NT2/D1 (cell line): ENCODE results near the gene IQGAP3.

Experiments
- DNase-seq: peaks from one replicate; pipeline ENCODE4 v3.0.0-alpha.2; 2011; ENCODE audit warnings: low read depth, low spot score
- H3K27me3 ChIP-seq: 2 replicates; pipeline ENCODE4 v1.6.0; 2011; ENCODE audit warnings: mild to moderate bottlenecking; ENCODE audit not compliant: insufficient read length, insufficient read depth
- H3K36me3 ChIP-seq: 2 replicates; pipeline ENCODE4 v1.6.1; 2011; ENCODE audit warnings: mild to moderate bottlenecking, low read length, mixed read lengths; ENCODE audit not compliant: insufficient read depth, insufficient read length
- H3K4me1 ChIP-seq: 2 replicates; pipeline ENCODE4 v1.5.1; 2011; ENCODE audit not compliant: insufficient read depth, insufficient read length
- H3K4me3 ChIP-seq: 2 replicates; pipeline ENCODE4 v1.5.1; 2011; ENCODE audit warnings: low read depth; ENCODE audit not compliant: insufficient read length
- H3K9ac ChIP-seq: 2 replicates; pipeline ENCODE4 v1.6.0; 2011; ENCODE audit warnings: low read depth; ENCODE audit not compliant: insufficient read length
- H3K9me3 ChIP-seq: 2 replicates; pipeline ENCODE4 v1.5.1; 2011; ENCODE audit warnings: mild to moderate bottlenecking, low read length; ENCODE audit not compliant: insufficient read depth
- SUZ12 ChIP-seq: IDR thresholded peaks from 2 replicates; pipeline ENCODE4 v1.6.1; 2011; ENCODE audit not compliant: insufficient read length, insufficient read depth; ENCODE audit errors: extremely low read depth
- YY1 ChIP-seq: IDR thresholded peaks from 2 replicates; pipeline ENCODE4 v1.6.1; 2011; ENCODE audit not compliant: insufficient read length, insufficient read depth
- ZNF274 ChIP-seq: IDR thresholded peaks from 2 replicates; pipeline ENCODE4 v1.6.1; 2011; ENCODE audit warnings: mild to moderate bottlenecking, low read depth, low read length

Gene IQGAP3

DNA sequence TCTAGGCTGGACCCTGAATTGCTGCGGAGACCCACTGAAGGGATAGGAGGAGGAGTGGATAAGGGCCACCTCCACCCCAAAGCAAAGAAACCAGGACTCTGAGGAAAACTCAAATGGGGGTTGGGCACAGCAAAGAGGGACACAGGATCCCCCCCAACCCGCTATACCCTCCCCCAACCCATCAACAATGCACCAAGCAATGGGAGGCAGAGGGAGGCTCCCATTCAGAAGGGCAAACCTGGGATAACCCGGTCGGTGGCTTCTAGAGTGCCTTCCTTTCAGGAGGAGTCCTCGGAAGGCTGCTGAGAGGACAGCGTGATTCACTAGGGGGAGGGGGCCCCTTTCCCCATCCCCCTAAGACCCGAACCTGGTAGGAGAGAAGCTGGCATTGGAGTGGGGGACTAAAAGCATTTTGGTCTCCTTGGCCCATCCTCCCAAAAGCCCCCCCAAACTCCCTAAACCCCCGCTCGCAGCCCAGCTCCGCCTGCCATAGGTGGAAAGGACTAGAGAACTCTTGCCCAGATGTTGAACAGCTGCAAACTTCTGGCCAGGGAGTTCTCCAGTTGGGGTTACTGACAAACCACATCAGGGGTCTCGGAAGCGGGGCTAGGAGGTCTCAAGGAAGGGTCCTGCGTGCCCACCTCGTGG is 73.0 kb downstream of the IQGAP3 start:
- Histone ChIP-seq H3K9ac (peak overlapping the region; percentile 73), H3K36me3 (peaks cover 12% of the 10 kb centered on the region), H3K27me3 (no peaks in the 10 kb centered on the region), H3K4me1 (peaks cover 34% of the 10 kb centered on the region), H3K4me3 (peak overlapping the region; percentile 89), H3K9me3 (peaks cover 11% of the 10 kb centered on the region; the same call in 1 of the 2 replicates)
- TF ChIP-seq YY1 (no peak), ZNF274 (no peak), SUZ12 (no peak)
- DNase-seq: no peak

DNA sequence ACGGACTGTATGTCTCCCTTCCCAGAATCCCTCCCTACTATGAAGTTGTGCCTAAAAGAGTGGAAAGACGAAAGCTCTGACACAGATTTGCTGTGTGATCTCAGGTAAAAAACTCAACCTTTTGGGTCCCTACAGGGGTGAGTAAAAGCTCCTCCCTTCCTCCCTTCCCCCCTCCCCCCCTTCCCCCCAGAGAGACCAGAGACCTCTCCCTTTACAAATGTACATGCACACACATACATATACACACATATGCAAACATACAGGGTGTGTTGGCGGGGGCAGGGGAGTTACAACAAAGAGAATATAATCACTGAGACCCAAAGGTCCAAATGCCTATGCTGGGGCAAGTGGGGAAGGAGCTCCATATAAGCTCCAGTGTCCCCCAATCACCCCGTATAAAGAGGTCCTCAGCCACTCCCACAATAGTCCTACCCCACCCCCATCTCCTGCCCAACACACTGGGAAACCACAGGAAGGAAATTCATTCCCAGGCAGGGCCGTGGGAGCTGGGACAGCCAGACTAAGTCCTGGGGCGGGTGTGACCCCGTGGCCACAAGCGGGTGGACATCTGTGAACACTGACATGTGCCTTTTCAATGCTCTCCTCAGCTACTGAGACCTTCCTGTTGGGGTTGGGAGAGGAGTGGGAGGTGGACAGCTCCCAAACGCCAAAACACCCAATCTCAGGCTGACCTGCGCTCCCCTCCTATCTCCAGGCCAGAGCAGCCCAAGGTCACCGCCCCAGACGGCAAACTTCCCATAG is 73.8 kb downstream of the IQGAP3 start:
- peak overlapping the region; percentile 89 for H3K4me3 ChIP-seq
- no peak for TF ChIP-seq ZNF274
- TF ChIP-seq YY1: no peak
- TF ChIP-seq SUZ12: no peak
- H3K9ac ChIP-seq: peak overlapping the region; percentile 71
- peaks cover 12% of the 10 kb centered on the region for H3K36me3 ChIP-seq
- H3K9me3 ChIP-seq: peaks cover 11% of the 10 kb centered on the region; the same call in 1 of the 2 replicates
- H3K4me1 ChIP-seq: peaks cover 32% of the 10 kb centered on the region
- no peaks in the 10 kb centered on the region for H3K27me3 ChIP-seq
- DNase-seq: no peak

DNA sequence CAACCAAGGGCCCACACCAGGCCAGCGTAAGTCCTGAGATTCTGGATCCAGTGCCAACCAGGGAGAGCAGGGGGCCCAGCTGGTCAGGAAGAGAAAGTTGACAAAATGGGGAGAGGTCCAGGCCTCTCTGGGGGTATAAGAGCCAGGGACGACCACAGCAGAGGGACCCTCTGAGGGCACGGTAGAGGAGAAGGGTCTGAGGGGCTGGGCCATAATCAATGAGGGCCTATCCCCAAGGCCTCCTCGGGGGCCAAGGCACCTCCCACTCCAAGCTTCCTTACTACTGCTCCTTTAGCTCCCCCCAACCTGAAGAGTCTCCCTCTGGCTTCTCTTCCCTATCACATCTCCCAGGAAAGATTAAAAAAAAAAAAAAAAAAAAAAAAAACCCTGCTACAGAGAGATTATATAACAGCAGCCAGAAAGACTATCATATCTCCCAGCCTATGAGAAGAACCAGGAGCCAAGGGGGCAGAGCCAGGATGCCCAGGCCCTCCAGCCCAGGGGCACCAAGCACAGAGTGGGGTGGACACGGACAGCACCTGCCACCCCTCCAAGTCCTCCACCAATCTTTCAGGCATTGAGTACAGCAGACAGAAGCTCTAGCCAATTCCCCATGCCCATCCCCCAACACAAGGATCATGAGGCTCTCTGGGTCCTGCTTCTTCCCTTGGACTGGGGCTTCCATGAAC is 74.5 kb downstream of the IQGAP3 start:
- Histone ChIP-seq H3K9ac (peak overlapping the region; percentile 61), H3K9me3 (peaks cover 8% of the 10 kb centered on the region; the same call in 1 of the 2 replicates), H3K4me1 (peaks cover 36% of the 10 kb centered on the region), H3K36me3 (peaks cover 12% of the 10 kb centered on the region), H3K4me3 (no peak overlapping the region), H3K27me3 (no peaks in the 10 kb centered on the region)
- TF ChIP-seq ZNF274 (no peak), SUZ12 (no peak), YY1 (no peak)
- no peak for DNase-seq

GRCh38 chr1:156497078-156497742 is 75.2 kb downstream of the IQGAP3 start:
- H3K4me3 ChIP-seq: no peak overlapping the region
- no peaks in the 10 kb centered on the region for H3K27me3 ChIP-seq
- TF ChIP-seq SUZ12 (no peak), ZNF274 (no peak), YY1 (no peak)
- H3K9me3 ChIP-seq: peaks cover under 1% of the 10 kb centered on the region; the same call in 1 of the 2 replicates
- no peak overlapping the region for H3K9ac ChIP-seq
- DNase-seq: no peak
- H3K4me1 ChIP-seq: peaks cover 40% of the 10 kb centered on the region
- H3K36me3 ChIP-seq: peaks cover 12% of the 10 kb centered on the region

GRCh38 chr1:156496211-156496761 is 76.1 kb downstream of the IQGAP3 start:
- Histone ChIP-seq H3K9me3 (no peaks in the 10 kb centered on the region), H3K4me1 (peaks cover 50% of the 10 kb centered on the region), H3K9ac (peak overlapping the region; percentile 53), H3K4me3 (no peak overlapping the region), H3K36me3 (peaks cover 12% of the 10 kb centered on the region), H3K27me3 (no peaks in the 10 kb centered on the region)
- TF ChIP-seq YY1: no peak
- TF ChIP-seq ZNF274: no peak
- TF ChIP-seq SUZ12: no peak
- no peak for DNase-seq

DNA sequence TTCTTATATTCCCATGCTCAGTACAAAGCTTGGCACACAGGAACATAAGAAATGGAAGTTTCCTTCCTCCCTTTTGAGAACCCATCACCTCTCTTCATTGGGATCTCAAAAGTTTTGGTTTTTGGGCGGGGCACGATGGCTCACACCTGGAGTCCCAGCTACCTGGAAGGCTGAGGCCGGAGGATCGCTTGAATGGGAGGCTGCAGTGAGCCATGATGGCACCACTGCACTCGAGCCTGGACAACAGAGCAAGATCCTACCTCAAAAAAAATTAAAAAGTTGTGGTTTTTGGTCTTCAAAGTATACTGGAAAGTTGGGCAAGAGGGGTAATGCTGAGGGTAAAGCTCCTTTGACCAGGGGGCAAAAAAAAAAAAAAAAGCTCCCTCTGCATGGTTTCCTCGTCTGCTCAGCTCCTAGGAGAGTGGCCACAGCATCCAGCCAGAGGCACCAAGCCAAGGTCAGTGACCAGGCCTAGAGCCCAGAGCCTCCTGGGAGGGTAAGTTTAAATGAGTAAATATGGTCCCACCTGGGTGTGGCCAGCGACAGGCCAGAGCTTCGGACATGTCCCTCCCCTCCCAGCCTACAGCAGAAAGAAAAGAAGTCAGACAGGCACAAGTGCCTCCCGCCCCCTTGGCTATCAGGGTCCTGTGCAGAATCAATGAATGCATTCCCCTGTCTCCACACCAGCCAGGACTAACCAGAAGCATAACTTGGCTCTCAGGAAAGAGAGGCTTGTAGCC is 76.8 kb downstream of the IQGAP3 start:
- no peak overlapping the region for H3K9ac ChIP-seq
- no peak for DNase-seq
- no peak overlapping the region for H3K4me3 ChIP-seq
- H3K27me3 ChIP-seq: no peaks in the 10 kb centered on the region
- H3K4me1 ChIP-seq: peaks cover 57% of the 10 kb centered on the region
- H3K9me3 ChIP-seq: no peaks in the 10 kb centered on the region
- no peak for TF ChIP-seq YY1
- no peak for TF ChIP-seq ZNF274
- no peak for TF ChIP-seq SUZ12
- peaks cover 12% of the 10 kb centered on the region for H3K36me3 ChIP-seq
